IMR-90 (cell line): Measurements from ENCODE around the gene CAMSAP3. TPM values are rescaled to one million over a fixed set of nuclear protein-coding genes. Genes with fewer than 3 reads are reported as not detected.

Experiments
- ATAC-seq: fragments of 200-7000 bp; cut with Tn5 transposase; 2 replicates; pipeline ENCODE4 v1.9.1; 2020; ENCODE audit warnings: low read depth, mild to moderate bottlenecking, moderate library complexity
- BruUV-seq: library from RNA; stranded (reverse); fragments of 400-500 nt; replicated peaks from 2 replicates; lab custom pipeline; 2021; lab: Mats Ljungman, UMichigan
- CTCF ChIA-PET: fragments of 300-600 bp; formaldehyde crosslinking; extraction: SDS; loops from one replicate; lab custom pipeline; 2021; ENCODE audit warnings: antibody characterized with exemption; lab: Yijun Ruan, JAX
- POLR2A ChIA-PET: fragments of 300-600 bp; sonication (Branson Sonifier 250); formaldehyde crosslinking; loops from one replicate; lab custom pipeline; 2022; ENCODE audit warnings: antibody characterized with exemption; ENCODE audit not compliant: unreplicated experiment; lab: Charles Lee
- DNase-seq: peaks from one replicate; pipeline ENCODE4 v3.0.0; 2013
- H2AFZ ChIP-seq: replicated peaks from 2 replicates; pipeline ENCODE3; 2013; ENCODE audit warnings: low read length, mild to moderate bottlenecking; ENCODE audit not compliant: poor library complexity
- H2AK5ac ChIP-seq: 2 replicates; pipeline ENCODE4 v1.6.1; 2013; ENCODE audit warnings: low read depth, low read length, inconsistent platforms
- H2AK9ac ChIP-seq: replicated peaks from 2 replicates; pipeline ENCODE3; 2013; ENCODE audit warnings: mild to moderate bottlenecking, low read depth, low read length, moderate library complexity; ENCODE audit not compliant: poor library complexity
- H2BK120ac ChIP-seq: 2 replicates; pipeline ENCODE4 v1.6.1; 2013; ENCODE audit warnings: low read depth, low read length, inconsistent platforms
- H2BK15ac ChIP-seq: 3 replicates; pipeline ENCODE4 v1.6.1; 2013; ENCODE audit warnings: low read depth, low read length, inconsistent platforms
- H2BK20ac ChIP-seq: 2 replicates; pipeline ENCODE4 v1.6.1; 2013; ENCODE audit warnings: low read depth, mild to moderate bottlenecking, inconsistent platforms, low read length, moderate library complexity
- H2BK5ac ChIP-seq: 2 replicates; pipeline ENCODE4 v1.6.1; 2013; ENCODE audit warnings: mild to moderate bottlenecking, low read depth, low read length, inconsistent platforms; ENCODE audit not compliant: poor library complexity, severe bottlenecking
- H3K14ac ChIP-seq: replicated peaks from 2 replicates; pipeline ENCODE4 v1.6.1; 2013; ENCODE audit warnings: low read depth, low read length, inconsistent platforms
- H3K18ac ChIP-seq: 2 replicates; pipeline ENCODE4 v1.6.1; 2013; ENCODE audit warnings: low read depth, low read length, control low read depth
- H3K23ac ChIP-seq: 2 replicates; pipeline ENCODE4 v1.6.1; 2013; ENCODE audit warnings: low read depth, low read length, inconsistent platforms
- H3K27ac ChIP-seq: 2 replicates; pipeline ENCODE4 v1.5.1; 2013; ENCODE audit warnings: mild to moderate bottlenecking, control low read depth, low read length; ENCODE audit not compliant: insufficient read depth
- H3K27me3 ChIP-seq: 2 replicates; pipeline ENCODE4 v1.6.1; 2013; ENCODE audit warnings: low read length; ENCODE audit not compliant: control insufficient read depth, insufficient read depth
- H3K36me3 ChIP-seq: 2 replicates; pipeline ENCODE4 v1.6.1; 2013; ENCODE audit warnings: low read length, mixed read lengths; ENCODE audit not compliant: control insufficient read depth, insufficient read depth
- H3K4ac ChIP-seq: 2 replicates; pipeline ENCODE4 v1.6.1; 2013; ENCODE audit warnings: low read depth, low read length, inconsistent platforms
- H3K4me1 ChIP-seq: 2 replicates; pipeline ENCODE4 v1.6.1; 2013; ENCODE audit warnings: low read length, mixed read lengths; ENCODE audit not compliant: control insufficient read depth, insufficient read depth
- H3K4me2 ChIP-seq: 2 replicates; pipeline ENCODE4 v1.6.1; 2013; ENCODE audit warnings: low read depth, mild to moderate bottlenecking, control low read depth, low read length, moderate library complexity
- H3K4me3 ChIP-seq: 2 replicates; pipeline ENCODE4 v1.5.1; 2013; ENCODE audit warnings: low read depth, mild to moderate bottlenecking, control low read depth, low read length, moderate library complexity; ENCODE audit not compliant: insufficient read depth
- H3K56ac ChIP-seq: 2 replicates; pipeline ENCODE4 v1.6.1; 2013; ENCODE audit warnings: low read length, inconsistent platforms; ENCODE audit not compliant: insufficient read depth; ENCODE audit errors: extremely low read depth
- H3K79me1 ChIP-seq, 2 experiments: 2 replicates each; pipeline ENCODE4 v1.6.1; 2013; ENCODE audit warnings: low read length in 2 of 2, inconsistent platforms in 1 of 2, low read depth in 1 of 2
- H3K9ac ChIP-seq: 2 replicates; pipeline ENCODE4 v1.6.1; 2013; ENCODE audit warnings: low read depth, low read length, control low read depth
- H3K9me1 ChIP-seq: 2 replicates; pipeline ENCODE4 v1.6.1; 2013; ENCODE audit warnings: low read length, inconsistent platforms; ENCODE audit not compliant: insufficient read depth
- H3K9me3 ChIP-seq: 2 replicates; pipeline ENCODE4 v1.6.1; 2013; ENCODE audit warnings: low read length; ENCODE audit not compliant: control insufficient read depth, insufficient read depth
- H4K20me1 ChIP-seq: 2 replicates; pipeline ENCODE4 v1.6.1; 2013; ENCODE audit warnings: low read length, inconsistent platforms; ENCODE audit not compliant: insufficient read depth
- H4K5ac ChIP-seq: 2 replicates; pipeline ENCODE4 v1.6.1; 2013; ENCODE audit warnings: mild to moderate bottlenecking, low read depth, low read length, control low read depth
- H4K8ac ChIP-seq, 2 experiments: 2 replicates each; pipeline ENCODE4 v1.6.1; 2013; ENCODE audit warnings: low read depth in 2 of 2, low read length in 2 of 2, control low read depth in 1 of 2, inconsistent platforms in 1 of 2
- H4K91ac ChIP-seq: 2 replicates; pipeline ENCODE4 v1.6.1; 2013; ENCODE audit warnings: low read depth, low read length, inconsistent platforms; ENCODE audit not compliant: insufficient read depth
- CEBPB ChIP-seq: IDR thresholded peaks from 2 replicates; pipeline ENCODE4 v1.6.1; 2012; ENCODE audit warnings: low read depth, low read length, improper control_type of control experiment
- MAZ ChIP-seq: IDR thresholded peaks from 2 replicates; pipeline ENCODE4 v1.6.1; 2012; ENCODE audit warnings: low read depth, mild to moderate bottlenecking, low read length, improper control_type of control experiment, moderate library complexity, borderline replicate concordance
- WGBS, 2 experiments: methylation state at CpG; one replicate each; pipeline versions ENCODE4 v1.1.5 to v1.1.7; 2013; ENCODE audit warnings: missing lambda C conversion rate in 2 of 2; ENCODE audit not compliant: insufficient read length in 1 of 2; ENCODE audit errors: extremely low coverage in 2 of 2; 5-methylcytosine and 5-hydroxymethylcytosine counted together
- dilution Hi-C: fragments of 300-500 bp; cut with HindIII; formaldehyde crosslinking; loops from one replicate; pipeline ENCODE4 v1.14.3; 2018; ENCODE audit warnings: low sequenced_read_pairs; ENCODE audit not compliant: unreplicated experiment
- in situ Hi-C: fragments of 300-500 bp; cut with MboI; formaldehyde crosslinking; loops from 3 replicates; pipeline ENCODE4 v1.14.3; 2019; ENCODE audit warnings: low sequenced_read_pairs, inconsistent platforms, mixed read lengths
- intact Hi-C: fragments of 100-400 bp; cut with micrococcal nuclease; formaldehyde crosslinking; loops from 2 replicates; pipeline ENCODE4 v1.10.0; 2022
- polyA plus RNA-seq, 3 experiments: library from polyadenylated mRNA; depleted of rRNA; stranded (reverse); fragments of >200 nt; gene quantifications; 2 replicates each; pipeline ENCODE4 v1.2.3, GENCODE V29; 2012; ENCODE audit warnings: low replicate concordance in 1 of 3
- total RNA-seq: library from RNA; depleted of rRNA; stranded (reverse); fragments of >200 nt; gene quantifications from 2 replicates; pipeline ENCODE4 v1.2.3, GENCODE V29; 2012

The CAMSAP3 gene
- total and polyA plus RNA-seq, 2 of the 4 experiments (the other 2 are of a cell fraction): not detected

- Histone ChIP-seq H3K4me3 (no peak overlapping the region), H3K56ac (no peak overlapping the region), H3K9me1 (0 out of 2 replicates have a peak, but pooled peaks cover 3% of the 10 kb centered on the region), H2BK120ac (no peak overlapping the region), H4K8ac (no peak overlapping the region), H3K79me1 (no peaks in the 10 kb centered on the region), H2AK5ac (no peak overlapping the region), H2AFZ (no peak overlapping the region), H3K27me3 (no peaks in the 10 kb centered on the region), H4K20me1 (no peaks in the 10 kb centered on the region), H3K27ac (no peak overlapping the region), H3K14ac (no peak overlapping the region), H3K9ac (no peak overlapping the region), H3K4me2 (no peak overlapping the region), H2BK5ac (no peak overlapping the region), H3K36me3 (peaks cover 70% of the 10 kb centered on the region), H3K4me1 (no peaks in the 10 kb centered on the region), H2AK9ac (no peak overlapping the region), H3K23ac (no peak overlapping the region), H4K91ac (no peak overlapping the region), H3K18ac (no peak overlapping the region), H3K4ac (no peak overlapping the region), H2BK20ac (no peak overlapping the region), H3K9me3 (no peaks in the 10 kb centered on the region), H4K5ac (no peak overlapping the region), H2BK15ac (no peak overlapping the region)
- WGBS, 2 experiments: 99% methylated on average over 35 of the region's 54 CpGs; no CpG with 5 or more reads in 1 of the 2 experiments
- intact Hi-C loops: no loop called here
- CTCF ChIA-PET: no interaction called here
- no peak for DNase-seq
- ATAC-seq: no peak
- TF ChIP-seq CEBPB: no peak
- TF ChIP-seq MAZ: no peak
- POLR2A ChIA-PET: no interaction called here
- dilution Hi-C loops: no loop called here
- no TSS peak for BruUV-seq
- in situ Hi-C loops: no loop called here
Measured at GRCh38 chr19:7556696-7557315, 38.9 kb upstream of the CAMSAP3 start.
